Muscle layer of colon (tissue), 2 donors: ENCODE data around the gene MS4A7.
"Not testable (repeated sequence)": the region's sequence is repeated elsewhere in the genome, so short reads cannot be mapped to it uniquely, and the experiment has no call there.

Source experiments
- H3K27ac ChIP-seq: one replicate; pipeline ENCODE4 v1.7.0; 2013; ENCODE audit warnings: low read depth, mild to moderate bottlenecking, low read length, moderate library complexity
- H3K27me3 ChIP-seq, 2 donors: one replicate each; pipeline ENCODE4 v1.7.0; 2013; ENCODE audit warnings: low read length in 2 of 2, mild to moderate bottlenecking in 2 of 2; ENCODE audit not compliant: insufficient read depth in 2 of 2, control insufficient read depth in 1 of 2
- H3K36me3 ChIP-seq: one replicate; pipeline ENCODE4 v1.7.0; 2013; ENCODE audit warnings: mild to moderate bottlenecking, low read length; ENCODE audit not compliant: insufficient read depth
- H3K4me1 ChIP-seq: one replicate; pipeline ENCODE4 v1.7.0; 2013; ENCODE audit warnings: mild to moderate bottlenecking, low read length; ENCODE audit not compliant: insufficient read depth
- H3K4me3 ChIP-seq, 2 donors: one replicate each; pipeline ENCODE4 v1.7.0; 2013; ENCODE audit warnings: low read length in 2 of 2, low read depth in 1 of 2, mild to moderate bottlenecking in 1 of 2, moderate library complexity in 1 of 2
- H3K9ac ChIP-seq: one replicate; pipeline ENCODE4 v1.7.0; 2013; ENCODE audit warnings: low read length
- H3K9me3 ChIP-seq: one replicate; pipeline ENCODE4 v1.7.0; 2013; ENCODE audit warnings: mild to moderate bottlenecking, low read length
- donor health status: abdominal sarcoma.
- donor health status: Adenocarcinoma of cecum.

MS4A7 gene

DNA sequence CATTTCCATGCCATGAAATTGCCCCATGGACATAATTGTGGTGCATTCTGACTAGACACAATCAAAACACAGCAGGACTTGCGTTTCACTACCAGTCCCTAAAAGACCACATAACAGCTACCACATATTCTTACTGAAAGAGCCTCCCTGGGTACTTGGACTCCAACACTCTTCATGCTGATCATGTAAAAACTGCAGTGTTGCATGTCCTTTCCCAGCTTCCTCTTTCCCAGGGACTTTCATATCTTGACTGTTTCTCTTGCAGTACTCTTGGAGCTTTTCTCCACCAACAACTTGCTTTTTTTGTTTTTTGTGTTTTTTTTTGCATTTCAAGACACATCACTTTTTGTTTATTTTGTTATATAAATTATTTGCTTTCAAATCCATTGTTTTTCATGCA, 28.3 kb upstream of the MS4A7 start:
- H3K27me3 ChIP-seq, result no peaks in the 10 kb centered on the region
- H3K27ac ChIP-seq, result no peak overlapping the region
- no peak overlapping the region for H3K4me3 ChIP-seq
- no peak overlapping the region for H3K9ac ChIP-seq
- no peaks in the 10 kb centered on the region for H3K36me3 ChIP-seq
- no peaks in the 10 kb centered on the region for H3K9me3 ChIP-seq
- no peaks in the 10 kb centered on the region for H3K4me1 ChIP-seq

DNA sequence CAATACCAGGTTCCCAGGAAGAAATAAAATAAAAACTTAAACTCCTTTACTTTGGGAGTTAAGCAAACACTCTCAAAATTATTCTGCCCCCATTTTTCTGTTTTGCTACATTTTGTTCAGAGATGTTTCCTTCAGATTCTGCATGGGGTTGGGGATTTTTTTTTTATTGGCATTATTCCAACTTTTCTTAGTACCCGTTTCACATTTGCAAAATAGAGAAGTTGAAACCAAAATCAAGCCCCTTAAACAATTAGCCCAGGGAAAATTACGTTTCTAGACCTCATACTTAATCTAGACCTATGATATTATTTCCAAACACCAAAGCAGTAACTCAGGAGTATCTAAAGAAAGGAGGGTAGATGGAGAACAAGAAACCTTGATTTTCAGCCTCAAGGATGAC, 20.6 kb upstream of the MS4A7 start:
- Histone ChIP-seq H3K27me3 (no peaks in the 10 kb centered on the region), H3K36me3 (no peaks in the 10 kb centered on the region), H3K9me3 (no peaks in the 10 kb centered on the region), H3K4me1 (no peaks in the 10 kb centered on the region), H3K4me3 (no peak overlapping the region), H3K27ac (no peak overlapping the region), H3K9ac (no peak overlapping the region)

DNA sequence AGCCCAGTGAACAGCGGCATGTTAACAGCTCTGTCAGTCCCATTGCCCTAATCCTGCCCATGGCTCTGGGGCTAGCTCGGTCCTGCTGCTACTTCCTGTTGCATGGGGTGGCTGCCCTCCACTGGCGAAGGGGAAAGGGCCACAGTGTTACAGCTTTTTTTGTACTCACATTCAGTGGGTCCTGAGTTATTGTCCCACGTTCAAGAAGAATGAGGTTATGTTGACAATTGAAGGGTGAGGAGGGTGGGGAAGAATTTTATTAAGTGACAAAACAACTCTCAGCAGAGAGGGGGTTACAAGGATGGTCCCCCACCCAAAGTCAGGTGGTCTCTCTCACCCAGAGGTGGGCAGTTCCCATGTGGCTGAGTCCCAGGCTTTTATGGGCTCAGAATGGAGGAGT, 17.7 kb upstream of the MS4A7 start:
- H3K27me3 ChIP-seq, result no peaks in the 10 kb centered on the region
- H3K4me1 ChIP-seq, result no peaks in the 10 kb centered on the region
- H3K9me3 ChIP-seq, result no peaks in the 10 kb centered on the region
- H3K4me3 ChIP-seq, result no peak overlapping the region
- no peak overlapping the region for H3K27ac ChIP-seq
- no peaks in the 10 kb centered on the region for H3K36me3 ChIP-seq
- no peak overlapping the region for H3K9ac ChIP-seq

DNA sequence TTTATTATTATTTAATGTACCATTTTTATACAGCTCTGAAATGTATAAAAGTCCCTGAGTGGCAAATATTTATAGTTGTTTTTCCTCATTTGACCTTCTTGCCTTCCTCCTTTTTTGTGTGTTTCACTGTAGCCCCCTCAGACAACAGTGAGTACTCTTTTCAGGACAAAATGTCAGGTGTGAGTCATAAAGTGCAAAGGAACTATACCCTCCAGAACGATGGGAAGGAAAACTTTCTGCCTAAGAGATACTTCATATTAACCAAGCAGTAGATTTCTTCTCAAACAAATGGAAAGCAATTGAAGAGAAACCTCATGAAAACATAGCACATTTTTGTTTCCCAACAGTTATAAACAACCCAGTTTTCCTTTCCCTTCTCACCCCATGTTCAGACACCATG, 16.1 kb upstream of the MS4A7 start:
- no peaks in the 10 kb centered on the region for H3K36me3 ChIP-seq
- no peaks in the 10 kb centered on the region for H3K27me3 ChIP-seq
- H3K27ac ChIP-seq, result no peak overlapping the region
- H3K4me3 ChIP-seq, result no peak overlapping the region
- no peaks in the 10 kb centered on the region for H3K4me1 ChIP-seq
- H3K9me3 ChIP-seq, result no peaks in the 10 kb centered on the region
- no peak overlapping the region for H3K9ac ChIP-seq

DNA sequence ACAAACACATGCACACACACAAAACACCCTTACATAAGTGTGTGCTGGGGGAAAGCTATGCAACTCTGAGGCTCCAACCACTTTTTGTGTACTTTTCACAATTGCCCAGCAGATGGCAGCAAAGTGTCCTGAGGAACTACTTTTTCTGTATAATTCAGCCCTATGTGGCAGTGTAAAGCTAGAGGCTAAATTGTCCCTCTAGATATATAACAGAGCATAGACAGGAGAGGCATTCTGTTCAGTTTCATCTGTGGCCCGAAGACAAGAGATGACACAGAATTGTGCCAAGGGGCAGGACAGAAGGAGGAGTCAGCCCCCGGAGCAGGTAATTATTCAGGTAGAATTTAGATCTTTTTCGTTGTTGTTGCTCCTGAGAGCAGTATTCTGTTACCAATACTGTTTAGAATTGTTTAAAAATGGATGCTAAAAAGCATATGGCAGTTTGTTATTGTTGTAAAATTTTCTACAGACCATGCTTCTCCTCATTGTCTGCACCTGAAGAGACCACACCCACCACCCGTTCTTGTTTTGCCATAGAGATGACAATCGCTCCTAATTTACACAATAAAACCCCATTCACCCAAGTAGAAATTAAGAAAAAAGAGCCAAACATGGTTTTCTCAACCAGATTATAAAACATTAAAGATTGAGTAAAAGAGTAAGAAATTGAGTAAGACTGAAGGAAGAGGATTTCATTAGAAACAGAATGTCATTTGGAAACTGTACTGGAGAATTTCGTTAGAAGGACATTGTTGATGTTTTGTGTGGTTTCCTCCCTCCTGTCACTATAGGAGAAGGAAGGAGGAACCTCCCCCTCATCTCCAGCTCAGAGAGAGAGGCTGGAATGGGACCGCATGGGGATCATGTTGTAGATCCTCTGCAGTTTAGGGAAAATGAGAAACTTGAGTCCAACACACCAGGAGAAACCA, 14.5 kb upstream of the MS4A7 start:
- H3K36me3 ChIP-seq, result no peaks in the 10 kb centered on the region
- no peaks in the 10 kb centered on the region for H3K27me3 ChIP-seq
- no peaks in the 10 kb centered on the region for H3K4me1 ChIP-seq
- no peaks in the 10 kb centered on the region for H3K9me3 ChIP-seq
- no peak overlapping the region for H3K4me3 ChIP-seq
- H3K27ac ChIP-seq, result no peak overlapping the region
- no peak overlapping the region for H3K9ac ChIP-seq

DNA sequence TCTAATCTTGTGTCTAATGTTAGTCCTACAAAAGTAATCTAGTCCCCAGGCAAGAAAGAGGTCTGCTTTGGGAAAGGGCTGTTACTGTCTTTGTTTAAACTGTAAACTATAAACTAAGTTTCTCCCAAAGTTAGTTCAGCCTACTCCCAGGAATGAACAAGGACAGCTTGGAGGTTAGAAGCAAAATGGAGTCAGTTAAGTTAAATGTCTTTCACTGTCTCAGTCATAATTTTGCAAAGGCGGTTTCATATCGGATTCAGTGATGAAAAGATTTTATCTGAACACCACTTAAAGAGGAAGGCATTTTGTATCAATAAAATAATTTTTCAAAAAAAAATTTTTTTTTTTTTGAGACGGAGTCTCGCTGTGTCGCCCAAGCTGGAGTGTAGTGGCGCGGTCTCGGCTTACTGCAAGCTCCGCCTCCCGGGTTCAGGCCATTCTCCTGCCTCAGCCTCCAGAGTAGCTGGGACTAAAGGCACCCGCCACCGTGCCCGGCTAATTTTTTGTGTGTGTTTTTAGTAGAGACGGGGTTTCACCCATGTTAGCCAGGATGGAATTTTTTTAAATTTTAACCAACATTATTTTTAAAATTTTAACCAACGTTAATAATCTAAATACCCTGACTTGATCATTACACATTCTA, 11.9 kb upstream of the MS4A7 start:
- not testable (repeated sequence) for H3K4me1 ChIP-seq, H3K27ac ChIP-seq, H3K4me3 ChIP-seq

DNA sequence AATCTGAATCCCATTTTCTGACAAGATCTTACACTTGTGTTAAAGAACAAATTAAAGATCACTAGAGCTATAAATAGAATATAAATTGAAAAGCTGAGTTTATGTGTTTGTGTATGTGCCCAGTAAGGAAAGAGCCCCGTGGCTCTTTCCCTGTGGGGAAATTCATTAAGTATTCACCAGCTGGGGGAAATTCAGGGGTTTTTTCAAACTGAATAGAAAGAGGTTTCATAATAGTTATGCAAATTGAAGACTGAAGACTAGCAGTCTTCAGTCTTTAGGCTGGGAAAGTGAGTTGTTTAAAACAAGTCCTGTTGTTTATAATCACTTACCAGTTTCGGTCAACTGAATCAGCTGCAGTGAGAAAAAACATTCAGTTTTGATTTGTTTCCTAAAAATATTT, 11.3 kb upstream of the MS4A7 start:
- no peak overlapping the region for H3K27ac ChIP-seq
- no peaks in the 10 kb centered on the region for H3K4me1 ChIP-seq
- no peaks in the 10 kb centered on the region for H3K36me3 ChIP-seq
- H3K9ac ChIP-seq, result no peak overlapping the region
- H3K27me3 ChIP-seq, result no peaks in the 10 kb centered on the region
- H3K4me3 ChIP-seq, result no peak overlapping the region
- H3K9me3 ChIP-seq, result no peaks in the 10 kb centered on the region

More for the DNA sequence above, 11.9 kb upstream of the MS4A7 start:
- not testable (repeated sequence) for H3K9me3 ChIP-seq, H3K27me3 ChIP-seq, H3K9ac ChIP-seq, H3K36me3 ChIP-seq

DNA sequence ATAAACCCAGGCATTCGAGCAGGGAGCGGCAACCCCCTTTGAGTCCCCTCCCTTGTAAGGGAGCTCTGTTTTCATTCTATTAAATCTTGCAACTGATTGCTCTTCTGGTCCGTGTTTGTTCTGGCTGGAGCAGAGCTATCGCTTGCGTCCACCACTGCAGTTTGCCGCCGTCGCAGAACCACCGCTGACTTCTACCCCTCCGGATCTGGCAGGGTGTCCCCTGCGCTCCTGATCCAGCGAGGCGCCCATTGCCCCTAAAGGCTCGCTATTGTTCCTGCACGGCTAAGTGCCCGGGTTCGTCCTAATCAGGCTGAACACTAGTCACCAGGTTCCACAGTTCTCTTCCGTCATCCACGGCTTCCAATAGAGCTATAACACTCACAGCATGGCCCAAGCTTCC, 10.4 kb upstream of the MS4A7 start:
- no peaks in the 10 kb centered on the region for H3K4me1 ChIP-seq
- H3K27ac ChIP-seq, result no peak overlapping the region
- H3K36me3 ChIP-seq, result no peaks in the 10 kb centered on the region
- H3K9me3 ChIP-seq, result no peaks in the 10 kb centered on the region
- H3K4me3 ChIP-seq, result no peak overlapping the region
- H3K27me3 ChIP-seq, result no peaks in the 10 kb centered on the region
- no peak overlapping the region for H3K9ac ChIP-seq

DNA sequence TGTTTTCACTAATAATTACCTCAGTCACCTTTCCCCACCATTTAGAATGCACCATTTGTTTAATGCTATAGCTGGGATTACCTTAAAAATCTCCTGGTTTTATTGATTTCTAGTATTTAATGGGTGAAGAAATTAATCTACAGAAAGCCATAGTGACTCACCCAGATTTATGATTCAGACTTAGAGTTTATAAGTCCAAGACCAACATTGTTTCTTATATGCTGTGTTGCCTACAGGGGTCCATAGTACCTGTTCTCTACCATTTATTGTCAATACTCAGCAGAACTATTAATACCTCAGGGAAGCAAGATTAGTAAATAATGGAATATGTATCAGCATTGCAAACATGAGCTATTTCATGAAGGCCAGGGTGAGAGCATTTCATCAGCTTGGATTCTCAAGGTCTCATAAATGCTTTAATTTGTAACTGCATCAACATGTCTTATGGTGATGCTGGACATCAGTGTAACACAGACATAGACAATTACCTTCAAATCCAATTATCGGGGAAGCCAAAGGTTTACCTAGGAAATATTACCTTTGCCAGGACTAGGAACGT, 8.0 kb upstream of the MS4A7 start:
- H3K9ac ChIP-seq, result no peak overlapping the region
- no peaks in the 10 kb centered on the region for H3K9me3 ChIP-seq
- no peak overlapping the region for H3K27ac ChIP-seq
- H3K27me3 ChIP-seq, result no peaks in the 10 kb centered on the region
- no peak overlapping the region for H3K4me3 ChIP-seq
- H3K4me1 ChIP-seq, result no peaks in the 10 kb centered on the region
- H3K36me3 ChIP-seq, result no peaks in the 10 kb centered on the region

DNA sequence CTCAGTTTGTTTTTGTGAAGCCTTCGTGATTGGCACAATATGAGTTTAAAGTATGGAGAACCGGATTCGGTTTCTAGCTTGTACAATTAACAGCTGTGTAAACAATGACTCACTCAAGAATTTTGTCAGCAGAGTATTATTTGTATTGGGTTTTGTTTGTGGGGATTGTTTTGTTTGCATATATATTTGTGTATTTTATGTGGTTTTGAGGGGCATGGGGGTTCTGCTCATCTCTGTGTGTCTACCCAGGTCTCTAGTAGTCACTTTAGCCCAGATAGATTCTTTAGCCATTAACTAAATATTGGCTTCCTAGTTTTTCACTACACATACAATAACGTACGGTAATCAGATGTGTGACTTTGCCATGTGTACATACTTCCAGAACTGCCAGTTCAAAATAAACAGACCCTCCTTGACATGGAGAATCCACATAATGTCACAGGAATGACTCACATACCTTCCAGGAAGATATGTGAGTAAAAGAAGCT, 7.5 kb upstream of the MS4A7 start:
- Histone ChIP-seq H3K9ac (no peak overlapping the region), H3K4me1 (no peaks in the 10 kb centered on the region), H3K27me3 (no peaks in the 10 kb centered on the region), H3K36me3 (no peaks in the 10 kb centered on the region), H3K4me3 (no peak overlapping the region), H3K9me3 (no peaks in the 10 kb centered on the region), H3K27ac (no peak overlapping the region)

DNA sequence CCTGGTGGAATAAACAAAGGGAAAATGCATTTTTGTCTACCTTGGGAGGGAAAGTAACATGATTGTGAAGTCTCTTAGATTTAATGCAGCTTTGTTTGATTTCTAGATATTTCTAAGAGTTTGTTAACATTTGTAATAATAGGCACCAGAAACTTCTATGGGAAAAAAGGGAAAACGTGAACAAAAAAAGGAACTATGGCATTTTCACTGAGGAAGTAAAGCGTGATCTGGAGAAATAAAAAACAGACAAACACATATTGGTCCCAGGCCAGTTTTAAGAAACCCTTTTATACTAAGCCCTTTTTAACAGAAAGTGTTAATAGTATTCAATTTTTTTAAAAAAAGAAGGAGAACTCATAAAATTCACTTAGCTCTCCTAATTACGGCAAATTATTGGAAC, 6.9 kb upstream of the MS4A7 start:
- Histone ChIP-seq H3K9ac (no peak overlapping the region), H3K27ac (no peak overlapping the region), H3K36me3 (no peaks in the 10 kb centered on the region), H3K27me3 (no peaks in the 10 kb centered on the region), H3K4me3 (no peak overlapping the region), H3K9me3 (no peaks in the 10 kb centered on the region), H3K4me1 (no peaks in the 10 kb centered on the region)
